T-helper 17 cell (primary cell): ENCODE measurements around the gene SLC1A3. TPM values are rescaled to one million over a fixed set of nuclear protein-coding genes. Genes with fewer than 3 reads are reported as not detected.

Experiments used
- ATAC-seq: fragments of 150-1000 bp; cut with Tn5 transposase; 2 replicates; pipeline ENCODE4 v1.10.0; 2021; ENCODE audit warnings: mild to moderate bottlenecking, moderate library complexity
- DNase-seq, 3 donors: peaks; one replicate each; pipeline versions ENCODE4 v3.0.0 to v3.0.0-alpha.2; 2020 to 2021
- H3K9me3 ChIP-seq: one replicate; pipeline ENCODE4 v1.7.0; 2013; ENCODE audit warnings: low read length, mild to moderate bottlenecking; ENCODE audit not compliant: control insufficient read depth, poor library complexity, severe bottlenecking
- H3K27ac Mint-ChIP-seq: one replicate; pipeline ENCODE4 v1.8.0; 2022; ENCODE audit warnings: mild to moderate bottlenecking, moderate library complexity, mixed read lengths
- H3K27me3 Mint-ChIP-seq: one replicate; pipeline ENCODE4 v1.8.0; 2022; ENCODE audit warnings: mixed read lengths
- H3K36me3 Mint-ChIP-seq: one replicate; pipeline ENCODE4 v1.8.0; 2022; ENCODE audit warnings: low read depth, mixed read lengths
- H3K4me1 Mint-ChIP-seq: one replicate; pipeline ENCODE4 v1.8.0; 2022; ENCODE audit warnings: mild to moderate bottlenecking, mixed read lengths
- H3K4me3 Mint-ChIP-seq: one replicate; pipeline ENCODE4 v1.8.0; 2022; ENCODE audit warnings: mild to moderate bottlenecking, moderate library complexity, mixed read lengths
- total RNA-seq, 4 donors: library from RNA in 2 of 4; stranded (reverse) in 2 of 4; gene quantifications; one replicate each; pipeline ENCODE4 v1.2.3 and lab custom pipeline; 2022 to 2026

Gene SLC1A3
- total RNA-seq, 2 donors from 2014 or later, result not detected

DNA sequence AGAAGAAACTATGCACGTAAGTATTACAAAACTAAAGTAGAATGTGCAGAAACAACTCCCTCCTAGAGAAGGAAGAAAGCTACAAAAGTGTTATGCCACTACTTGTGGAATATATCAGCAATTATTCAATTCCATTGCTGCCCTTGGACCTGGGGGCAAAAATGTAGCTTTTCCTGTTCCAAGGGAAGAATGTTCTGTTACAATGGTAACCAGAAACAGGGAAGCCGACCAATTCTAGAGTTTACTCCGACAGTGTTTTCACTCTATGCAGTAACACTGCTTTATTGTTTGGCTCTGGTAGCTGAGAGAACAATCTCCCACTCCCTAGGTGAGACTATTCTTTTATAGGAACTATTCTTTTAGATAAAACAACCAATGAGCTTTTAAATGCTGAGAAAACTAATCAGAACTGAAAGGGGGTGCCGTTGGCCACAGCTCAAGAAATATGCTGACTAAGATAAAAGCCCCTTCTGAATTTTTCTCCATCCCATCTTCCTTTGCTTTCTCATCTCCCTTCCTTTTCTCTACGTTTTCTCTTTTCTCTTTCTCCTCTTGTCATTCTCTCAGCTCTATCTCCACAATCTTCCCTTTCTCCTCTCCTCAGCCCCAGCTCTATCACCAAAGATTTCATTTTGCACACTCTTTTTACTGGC, 54.1 kb downstream of the SLC1A3 start:
- DNase-seq, result no peak
- Mint-ChIP-seq H3K4me1 (peaks cover 2% of the 10 kb centered on the region), H3K27ac (no peak overlapping the region), H3K4me3 (no peak overlapping the region), H3K27me3 (peaks cover 33% of the 10 kb centered on the region), H3K36me3 (no peaks in the 10 kb centered on the region)
- no peaks in the 10 kb centered on the region for H3K9me3 ChIP-seq
- no peak for ATAC-seq

DNA sequence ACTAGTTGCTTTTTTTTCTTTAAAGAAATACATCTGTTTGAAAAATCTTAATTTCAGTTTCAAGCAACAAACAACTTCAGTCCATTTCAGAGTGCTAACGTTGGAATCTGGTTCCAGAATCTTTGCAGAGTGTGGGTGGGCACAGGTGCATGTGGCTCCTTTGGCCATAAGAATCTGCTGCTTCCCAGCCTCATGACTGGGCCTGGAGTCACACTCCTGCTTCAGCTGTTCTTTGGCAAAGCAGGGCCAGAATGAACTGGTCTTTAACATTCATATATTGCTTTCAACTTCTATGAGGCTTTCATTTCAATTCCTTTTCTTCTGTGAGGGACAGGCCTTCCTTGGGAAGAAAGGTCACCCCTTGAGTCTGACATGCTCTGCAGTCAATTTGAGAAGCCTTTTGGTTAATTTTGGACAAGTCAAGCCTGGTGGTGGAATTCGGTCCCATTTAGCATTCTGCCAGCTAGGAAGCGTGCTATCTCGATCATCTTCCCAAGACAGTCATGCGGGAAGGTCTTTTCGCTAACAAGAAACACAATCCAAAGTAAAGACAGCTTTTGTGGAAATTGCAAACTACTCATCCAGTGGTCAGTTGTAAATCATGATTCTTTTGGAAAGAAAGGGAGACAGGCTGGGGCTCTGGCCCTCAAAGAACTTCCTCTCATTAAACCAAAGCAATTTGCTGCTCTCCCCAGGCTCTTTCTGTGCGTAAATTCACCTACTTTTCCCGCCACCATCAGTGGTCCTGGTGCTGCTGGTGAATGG, 55.2 kb downstream of the SLC1A3 start:
- no peak overlapping the region for H3K27ac Mint-ChIP-seq
- no peak for DNase-seq
- ATAC-seq, result no peak

DNA sequence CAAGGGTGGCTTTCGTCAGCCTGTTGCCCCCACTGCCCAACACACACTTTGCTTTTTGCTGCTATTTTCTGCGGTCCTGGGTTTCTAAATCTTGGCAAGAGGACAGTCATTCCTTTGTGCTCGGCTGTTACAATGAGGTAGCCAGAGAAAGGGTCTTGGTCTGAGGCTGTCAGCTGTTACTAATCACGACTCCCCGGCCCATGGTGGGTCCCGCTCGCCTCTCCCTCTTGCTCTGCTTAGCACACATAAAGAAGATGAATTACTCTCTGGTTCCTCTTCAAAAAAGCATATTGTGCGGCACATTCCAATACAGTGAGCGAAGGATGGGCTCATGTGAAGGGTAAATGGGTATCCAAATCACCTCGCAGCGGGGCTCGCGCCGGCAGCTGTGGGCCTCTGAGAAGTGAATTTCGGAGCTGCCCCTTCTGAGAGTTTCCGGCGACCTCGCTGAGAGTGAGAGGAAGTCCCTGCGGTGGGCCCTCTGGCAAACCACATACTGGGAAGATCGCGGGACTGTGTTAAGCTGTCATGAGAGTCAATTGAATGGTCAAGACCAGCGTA, 56.0 kb downstream of the SLC1A3 start:
- Mint-ChIP-seq H3K27ac (no peak overlapping the region), H3K4me3 (no peak overlapping the region), H3K27me3 (peaks cover 36% of the 10 kb centered on the region), H3K36me3 (no peaks in the 10 kb centered on the region), H3K4me1 (peaks cover 2% of the 10 kb centered on the region)
- DNase-seq (no peak), ATAC-seq (no peak)
- no peaks in the 10 kb centered on the region for H3K9me3 ChIP-seq

More for the DNA sequence above, 55.2 kb downstream of the SLC1A3 start:
- H3K4me3 Mint-ChIP-seq, result no peak overlapping the region
- H3K27me3 Mint-ChIP-seq, result peaks cover 33% of the 10 kb centered on the region
- no peaks in the 10 kb centered on the region for H3K36me3 Mint-ChIP-seq
- no peaks in the 10 kb centered on the region for H3K9me3 ChIP-seq
- peaks cover 2% of the 10 kb centered on the region for H3K4me1 Mint-ChIP-seq

DNA sequence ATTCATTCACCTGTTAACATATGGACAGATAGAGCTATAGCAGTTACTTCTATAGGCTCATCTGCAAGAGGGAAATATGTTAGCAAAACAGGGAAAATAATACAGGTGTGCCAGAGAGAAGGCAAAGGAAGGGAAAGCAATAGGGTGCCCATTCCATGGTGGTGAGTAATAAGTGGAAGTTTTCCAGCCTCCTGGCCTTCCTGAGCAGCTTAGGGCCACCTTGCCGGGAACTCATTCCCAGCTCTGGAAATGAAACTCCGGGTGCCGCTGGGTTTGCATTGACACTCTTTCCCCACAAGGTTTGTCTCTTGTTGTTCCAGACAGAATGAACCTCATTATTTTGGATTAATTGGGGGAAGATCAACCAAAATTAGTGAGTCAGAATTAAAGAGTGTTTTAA, 58.4 kb downstream of the SLC1A3 start:
- DNase-seq (no peak), ATAC-seq (no peak)
- Mint-ChIP-seq H3K27me3 (peaks cover 25% of the 10 kb centered on the region), H3K27ac (no peak overlapping the region), H3K4me1 (peaks cover 2% of the 10 kb centered on the region), H3K36me3 (no peaks in the 10 kb centered on the region), H3K4me3 (no peak overlapping the region)
- no peaks in the 10 kb centered on the region for H3K9me3 ChIP-seq

DNA sequence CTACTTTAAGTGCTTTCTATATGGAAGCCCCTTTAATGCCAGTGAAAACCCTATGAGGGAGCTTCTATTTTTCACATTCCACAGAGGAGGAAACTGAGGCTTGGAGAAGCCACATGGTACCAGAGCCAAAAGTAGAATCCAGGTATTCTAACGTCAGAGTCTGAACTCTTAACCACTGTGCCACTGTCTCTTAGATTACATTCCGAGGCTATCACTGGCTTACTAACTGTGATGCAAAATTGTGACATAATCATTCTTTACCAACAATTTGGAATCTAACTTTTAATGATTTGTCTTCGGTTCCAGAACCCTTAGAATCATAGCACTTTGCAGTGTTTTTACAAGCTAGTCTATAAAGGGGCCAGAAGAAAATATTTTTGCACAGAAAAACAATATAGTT, 59.2 kb downstream of the SLC1A3 start:
- no peak overlapping the region for H3K4me3 Mint-ChIP-seq
- no peaks in the 10 kb centered on the region for H3K9me3 ChIP-seq
- H3K36me3 Mint-ChIP-seq, result no peaks in the 10 kb centered on the region
- no peak overlapping the region for H3K27ac Mint-ChIP-seq
- peaks cover 2% of the 10 kb centered on the region for H3K4me1 Mint-ChIP-seq
- ATAC-seq (no peak), DNase-seq (no peak)
- peaks cover 25% of the 10 kb centered on the region for H3K27me3 Mint-ChIP-seq

DNA sequence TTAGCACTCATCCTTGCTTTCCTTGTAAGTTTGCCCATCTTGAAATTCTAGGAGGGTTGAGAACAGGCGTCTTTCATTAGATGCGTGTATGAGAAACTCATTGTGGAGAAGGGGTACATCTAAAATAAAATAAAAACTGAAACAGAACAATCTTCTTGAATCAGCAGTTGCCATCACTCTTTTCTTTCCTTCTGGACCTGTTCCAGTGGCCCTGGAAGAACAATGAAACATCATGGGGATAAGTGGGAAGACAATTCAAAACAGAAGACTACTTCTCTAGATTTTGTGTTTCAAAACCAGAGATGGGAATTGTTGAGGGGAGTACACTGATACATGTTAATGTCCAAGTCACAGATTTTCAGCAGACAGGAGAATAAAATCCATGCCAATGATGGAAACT, 59.9 kb downstream of the SLC1A3 start:
- Mint-ChIP-seq H3K4me3 (no peak overlapping the region), H3K4me1 (no peaks in the 10 kb centered on the region), H3K27me3 (peaks cover 25% of the 10 kb centered on the region), H3K36me3 (no peaks in the 10 kb centered on the region), H3K27ac (no peak overlapping the region)
- H3K9me3 ChIP-seq, result no peaks in the 10 kb centered on the region
- DNase-seq (no peak), ATAC-seq (no peak)

DNA sequence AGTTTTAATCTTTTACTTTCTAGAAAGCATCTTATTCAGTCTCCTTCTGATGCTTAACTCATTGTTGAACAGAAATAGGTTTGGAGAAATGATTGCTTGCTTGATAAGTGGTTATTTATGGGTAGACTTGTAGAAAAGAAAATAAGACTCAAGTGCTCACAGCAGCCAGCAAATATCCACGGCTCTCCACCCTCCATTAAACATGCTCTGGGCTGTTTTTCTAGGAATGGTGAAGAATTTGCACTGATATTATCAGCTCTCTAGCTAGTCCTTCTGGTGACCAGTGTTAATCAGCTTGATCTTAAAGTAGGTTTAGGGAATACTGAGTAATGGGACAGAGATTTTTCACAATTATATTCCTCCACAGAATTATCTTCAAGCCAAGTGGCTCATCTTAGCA, 60.6 kb downstream of the SLC1A3 start:
- Mint-ChIP-seq H3K4me3 (no peak overlapping the region), H3K27me3 (peaks cover 25% of the 10 kb centered on the region), H3K4me1 (no peaks in the 10 kb centered on the region), H3K36me3 (no peaks in the 10 kb centered on the region), H3K27ac (no peak overlapping the region)
- DNase-seq (no peak), ATAC-seq (no peak)
- H3K9me3 ChIP-seq, result no peaks in the 10 kb centered on the region

DNA sequence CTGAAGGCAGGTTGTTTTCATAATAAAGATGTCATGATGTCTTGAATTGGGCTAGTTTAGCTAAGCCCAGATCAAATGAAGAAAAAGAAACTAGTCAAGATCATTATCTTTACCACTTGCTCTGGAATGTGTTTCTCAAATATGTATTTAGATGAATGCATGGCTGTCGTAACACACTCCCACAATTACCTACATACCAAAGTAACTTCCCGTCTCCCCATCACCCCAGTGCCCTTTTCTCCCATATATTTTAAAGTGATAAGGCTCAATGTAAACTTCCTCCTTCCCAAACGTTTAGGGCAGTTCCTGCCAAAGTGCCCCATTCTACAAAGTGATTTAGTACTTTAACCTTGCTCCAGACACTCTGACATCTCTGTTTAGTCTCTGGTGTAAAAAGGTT, 61.4 kb downstream of the SLC1A3 start:
- H3K4me3 Mint-ChIP-seq, result no peak overlapping the region
- H3K27me3 Mint-ChIP-seq, result peaks cover 20% of the 10 kb centered on the region
- H3K27ac Mint-ChIP-seq, result no peak overlapping the region
- DNase-seq (no peak), ATAC-seq (no peak)
- no peaks in the 10 kb centered on the region for H3K9me3 ChIP-seq
- H3K4me1 Mint-ChIP-seq, result no peaks in the 10 kb centered on the region
- H3K36me3 Mint-ChIP-seq, result no peaks in the 10 kb centered on the region

DNA sequence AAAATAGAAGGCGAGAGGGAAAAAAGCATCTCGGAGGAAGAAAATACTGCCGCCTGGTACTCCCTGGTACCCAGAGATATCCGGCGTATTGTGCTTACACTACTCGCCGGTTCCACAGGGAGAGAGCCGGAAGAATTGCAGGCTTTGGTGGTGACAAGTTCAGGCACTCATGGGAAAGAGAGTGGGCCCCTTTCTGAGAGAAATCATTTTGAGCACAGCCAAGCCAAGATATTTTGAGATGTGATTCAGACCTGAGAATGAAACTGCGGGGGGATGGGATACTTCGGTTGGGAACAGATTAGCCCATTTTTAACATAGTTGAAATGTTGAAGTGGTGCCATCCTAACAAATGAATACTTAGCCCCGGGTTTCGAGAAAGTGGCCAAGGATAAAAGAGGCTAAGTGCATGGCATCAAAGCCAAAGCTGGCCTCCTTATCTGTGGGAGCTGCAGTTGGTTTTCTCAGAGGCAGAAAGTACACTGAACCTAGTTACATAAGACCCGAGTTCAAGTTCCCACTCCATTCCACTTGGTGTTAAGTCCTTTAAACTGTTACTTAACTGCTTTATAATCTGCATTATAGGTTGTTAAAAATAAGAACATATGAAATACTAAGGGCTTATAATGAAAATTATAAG, 62.7 kb downstream of the SLC1A3 start:
- Mint-ChIP-seq H3K27me3 (peaks cover 16% of the 10 kb centered on the region), H3K36me3 (no peaks in the 10 kb centered on the region), H3K4me3 (no peak overlapping the region), H3K4me1 (no peaks in the 10 kb centered on the region), H3K27ac (no peak overlapping the region)
- ATAC-seq (no peak), DNase-seq (no peak)
- H3K9me3 ChIP-seq, result no peaks in the 10 kb centered on the region

DNA sequence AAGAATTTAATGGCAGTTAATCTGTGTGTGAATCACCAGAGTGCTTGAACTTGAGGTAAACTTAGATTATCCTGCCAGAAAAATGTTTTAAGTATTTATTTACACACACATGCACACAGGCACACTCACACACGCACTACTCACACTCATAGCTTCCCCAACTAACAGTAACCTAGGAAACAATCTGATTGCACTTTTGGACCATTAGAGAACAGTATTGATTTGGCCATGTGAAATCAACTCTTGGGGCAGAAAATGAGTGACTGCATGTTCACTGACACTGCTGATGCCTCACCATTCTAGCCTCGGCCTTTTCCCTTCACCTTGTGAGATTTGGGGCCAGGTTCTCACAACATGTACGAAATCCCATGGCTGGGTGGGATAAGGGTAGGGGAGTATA, 64.1 kb downstream of the SLC1A3 start:
- no peaks in the 10 kb centered on the region for H3K36me3 Mint-ChIP-seq
- no peak overlapping the region for H3K27ac Mint-ChIP-seq
- peaks cover 21% of the 10 kb centered on the region for H3K27me3 Mint-ChIP-seq
- H3K9me3 ChIP-seq, result no peaks in the 10 kb centered on the region
- no peak for ATAC-seq
- no peaks in the 10 kb centered on the region for H3K4me1 Mint-ChIP-seq
- no peak for DNase-seq
- H3K4me3 Mint-ChIP-seq, result no peak overlapping the region

DNA sequence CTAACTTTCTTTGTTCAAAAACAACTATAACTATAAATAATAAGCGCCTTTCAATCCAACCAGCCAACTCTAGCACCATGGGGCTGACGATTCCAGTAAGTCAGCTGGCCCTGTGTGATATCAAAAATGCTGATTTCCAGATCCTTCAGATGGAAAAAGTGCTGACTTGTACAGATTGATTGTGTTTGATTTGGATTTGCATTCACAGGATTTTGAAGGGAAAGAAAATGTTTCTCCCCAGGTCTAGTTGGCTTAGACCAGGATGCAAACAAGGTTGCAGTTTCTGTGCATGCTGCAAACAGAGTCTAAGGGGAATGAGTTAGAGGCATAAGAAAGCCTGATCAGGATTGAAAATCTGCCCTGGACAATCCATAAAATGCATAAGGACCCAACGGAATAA, 68.9 kb downstream of the SLC1A3 start:
- Mint-ChIP-seq H3K27ac (no peak overlapping the region), H3K4me1 (no peaks in the 10 kb centered on the region), H3K4me3 (no peak overlapping the region), H3K27me3 (peaks cover 31% of the 10 kb centered on the region), H3K36me3 (no peaks in the 10 kb centered on the region)
- DNase-seq, result no peak
- ATAC-seq, result no peak
- H3K9me3 ChIP-seq, result no peaks in the 10 kb centered on the region

DNA sequence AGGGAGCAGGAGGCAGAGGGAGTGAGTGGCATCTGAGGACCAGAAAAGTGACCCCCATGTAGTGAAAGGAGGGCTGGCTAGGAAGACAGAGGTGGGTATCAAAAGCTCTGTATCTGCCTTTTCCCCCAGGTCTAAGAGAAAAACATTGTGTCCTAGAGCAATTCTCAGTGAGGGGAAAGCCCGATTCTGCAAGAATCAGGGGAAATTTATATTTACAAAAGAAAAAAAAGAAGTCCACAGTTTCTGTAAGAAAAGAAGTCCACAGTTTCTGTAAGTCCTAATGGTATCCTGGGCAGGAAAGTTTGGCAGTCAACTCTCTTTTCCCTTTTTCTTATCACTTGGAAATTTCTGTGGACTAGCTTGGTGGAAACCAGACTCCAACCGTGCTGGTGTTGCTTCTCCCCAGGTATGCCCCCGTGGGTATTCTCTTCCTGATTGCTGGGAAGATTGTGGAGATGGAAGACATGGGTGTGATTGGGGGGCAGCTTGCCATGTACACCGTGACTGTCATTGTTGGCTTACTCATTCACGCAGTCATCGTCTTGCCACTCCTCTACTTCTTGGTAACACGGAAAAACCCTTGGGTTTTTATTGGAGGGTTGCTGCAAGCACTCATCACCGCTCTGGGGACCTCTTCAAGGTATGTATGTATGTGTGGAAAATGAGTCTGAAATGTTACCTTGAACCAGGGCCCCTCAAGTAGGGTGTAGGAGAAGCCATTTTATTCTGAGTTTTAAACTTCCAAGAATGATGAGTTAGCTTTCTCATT, 73.0 kb downstream of the SLC1A3 start:
- no peak overlapping the region for H3K27ac Mint-ChIP-seq
- peaks cover 2% of the 10 kb centered on the region for H3K36me3 Mint-ChIP-seq
- H3K4me1 Mint-ChIP-seq, result no peaks in the 10 kb centered on the region
- H3K9me3 ChIP-seq, result no peaks in the 10 kb centered on the region
- no peak for DNase-seq
- H3K27me3 Mint-ChIP-seq, result peaks cover 38% of the 10 kb centered on the region
- no peak for ATAC-seq
- no peak overlapping the region for H3K4me3 Mint-ChIP-seq

DNA sequence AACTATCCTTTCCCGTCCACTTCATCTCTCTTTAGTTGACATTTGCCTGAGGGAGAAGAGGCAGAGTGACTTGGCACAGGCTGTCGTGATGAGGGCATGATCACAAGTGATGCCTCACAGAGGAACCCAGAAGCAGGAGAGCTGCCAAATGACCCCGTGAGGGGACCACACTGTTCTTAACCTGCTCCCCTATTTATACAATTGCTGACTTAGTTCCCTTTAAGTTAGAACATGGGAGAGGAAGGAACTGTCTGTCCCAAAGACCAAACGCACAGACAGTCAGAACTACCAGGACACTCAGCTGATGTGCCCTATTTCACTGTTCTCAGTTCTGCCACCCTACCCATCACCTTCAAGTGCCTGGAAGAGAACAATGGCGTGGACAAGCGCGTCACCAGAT, 73.7 kb downstream of the SLC1A3 start:
- no peaks in the 10 kb centered on the region for H3K9me3 ChIP-seq
- no peak overlapping the region for H3K4me3 Mint-ChIP-seq
- ATAC-seq, result no peak
- peaks cover 2% of the 10 kb centered on the region for H3K36me3 Mint-ChIP-seq
- no peak overlapping the region for H3K27ac Mint-ChIP-seq
- H3K27me3 Mint-ChIP-seq, result peaks cover 42% of the 10 kb centered on the region
- peaks cover 2% of the 10 kb centered on the region for H3K4me1 Mint-ChIP-seq
- DNase-seq, result no peak
